Subcutaneous preadipocyte (primary cell): ENCODE data around the gene OR4X2. TPM values are rescaled to one million over a fixed set of nuclear protein-coding genes. Genes with fewer than 3 reads are reported as not detected.

Source experiments
- total RNA-seq: library from RNA; depleted of rRNA; stranded (reverse); fragments of >200 nt; gene quantifications from 2 replicates; pipeline ENCODE4 v1.2.3, GENCODE V29; 2012

Gene OR4X2, protein sequence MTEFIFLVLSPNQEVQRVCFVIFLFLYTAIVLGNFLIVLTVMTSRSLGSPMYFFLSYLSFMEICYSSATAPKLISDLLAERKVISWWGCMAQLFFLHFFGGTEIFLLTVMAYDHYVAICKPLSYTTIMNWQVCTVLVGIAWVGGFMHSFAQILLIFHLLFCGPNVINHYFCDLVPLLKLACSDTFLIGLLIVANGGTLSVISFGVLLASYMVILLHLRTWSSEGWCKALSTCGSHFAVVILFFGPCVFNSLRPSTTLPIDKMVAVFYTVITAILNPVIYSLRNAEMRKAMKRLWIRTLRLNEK
- total RNA-seq = not detected in 2 replicates

GRCh38 chr11:48244804-48245203 lies at the start of gene OR4X2:
TSS of gene OR4X2 (plus strand) at chr11:48245104. CDS start at chr11:48245104, 0 bp downstream.

DNA sequence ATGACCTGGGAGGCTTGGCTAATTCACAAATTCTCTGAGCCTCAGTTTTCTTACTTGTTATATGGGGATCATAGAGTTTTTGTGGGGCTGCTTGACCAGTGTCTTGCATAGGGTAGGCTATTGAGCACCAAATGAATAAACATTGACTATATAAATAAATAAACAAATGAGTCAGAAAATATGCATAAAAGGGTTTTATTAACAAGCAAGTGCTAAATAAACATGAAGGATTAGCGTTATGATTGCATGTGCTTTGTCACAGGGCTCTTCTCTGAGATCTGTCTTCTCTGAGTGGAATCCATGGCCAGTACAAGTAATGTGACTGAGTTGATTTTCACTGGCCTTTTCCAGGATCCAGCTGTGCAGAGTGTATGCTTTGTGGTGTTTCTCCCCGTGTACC lies 28.4 kb upstream of the OR4X2 start, which contains the start of gene OR4B1:
OR4B1 (plus strand) TSS at position 301 of the 400 bp plus-strand sequence; CDS start at position 301, 0 bp downstream.

GRCh38 chr11:48263423-48263911 lies 18.6 kb downstream of the OR4X2 start, which contains the start of gene OR4X1:
TSS of gene OR4X1 (plus strand) at chr11:48263861. CDS start at chr11:48263861, 0 bp downstream.

Other genes with a start within 250 kb of the OR4X2 start
- not detected in 2 replicates for gene OR4B1, start 28.3 kb upstream of the OR4X2 start, total RNA-seq
- gene OR4X1, start 18.8 kb downstream of the OR4X2 start, total RNA-seq = not detected in 2 replicates
- gene OR4S1, start 61.1 kb downstream of the OR4X2 start, total RNA-seq = not detected in 2 replicates
- gene OR4C3, start 79.8 kb downstream of the OR4X2 start, total RNA-seq = not detected in 2 replicates
- not detected in 2 replicates for gene OR4C5, start 121.4 kb downstream of the OR4X2 start, total RNA-seq
- gene OR4A47, start 243.7 kb downstream of the OR4X2 start, total RNA-seq = not detected in 2 replicates